ENCODE results near the gene CDC42BPA.
A peak's percentile ranks its signal among the peaks of the same experiment; 100 is the strongest.
"Not testable (repeated sequence)": the region's sequence is repeated elsewhere in the genome, so short reads cannot be mapped to it uniquely, and the experiment has no call there.

The CDC42BPA gene

DNA sequence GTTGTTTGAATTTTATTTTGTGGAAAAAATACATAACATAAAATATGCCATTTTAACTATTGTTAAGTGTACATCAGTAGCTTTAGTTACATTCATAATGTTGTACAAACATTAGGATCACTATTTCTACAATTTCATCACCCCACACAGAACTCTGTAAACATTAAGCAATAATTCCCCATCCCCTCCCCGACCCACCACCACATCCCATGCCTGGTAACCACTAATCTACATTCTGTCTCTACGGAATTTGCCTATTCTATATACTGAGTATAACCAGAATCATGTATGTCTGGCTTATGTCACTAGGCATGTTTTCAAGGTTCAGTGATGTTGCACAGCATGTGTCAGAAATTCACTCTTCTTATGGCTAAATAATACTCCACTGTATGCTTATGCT is 47.7 kb downstream of the CDC42BPA start:
- FAIRE-seq (no peak), DNase-seq (ENCODE audit: insufficient read length, low spot score) (no peak)

- no peak for FAIRE-seq
Observed at GRCh38 chr1:227268943-227269342, 49.3 kb downstream of the CDC42BPA start.

GRCh38 chr1:227265891-227266290 is 52.4 kb downstream of the CDC42BPA start:
- no peak for FAIRE-seq
- DNase-seq (ENCODE audit: insufficient read length, low spot score) = no peak

More at GRCh38 chr1:227268943-227269342, 49.3 kb downstream of the CDC42BPA start:
- DNase-seq (ENCODE audit: insufficient read length, low spot score) = no peak

GRCh38 chr1:227263869-227264268 is 54.4 kb downstream of the CDC42BPA start:
- no peak for DNase-seq (ENCODE audit: insufficient read length, low spot score)
- no peak for FAIRE-seq

GRCh38 chr1:227261501-227261900 is 56.8 kb downstream of the CDC42BPA start:
- FAIRE-seq = no peak
- no peak for DNase-seq (ENCODE audit: insufficient read length, low spot score)

DNA sequence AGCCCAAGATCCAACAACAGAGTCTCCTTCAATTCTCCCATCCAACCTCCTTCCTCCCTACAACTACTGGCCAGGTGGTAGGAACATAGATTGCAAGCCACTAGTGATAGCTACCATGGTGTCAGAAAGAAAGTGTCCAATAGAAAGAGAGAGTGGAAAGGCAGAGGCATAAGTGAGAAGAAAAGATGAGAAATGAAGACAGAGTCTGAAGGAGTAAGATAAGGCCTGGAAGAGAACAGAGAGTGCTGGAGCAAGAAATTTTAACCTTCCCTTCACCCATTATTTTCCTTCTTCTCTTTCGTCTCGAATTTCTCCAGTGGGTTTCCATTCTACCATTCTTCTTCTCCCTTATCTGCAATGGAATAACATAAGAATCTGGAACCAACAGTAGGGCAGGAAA is 57.9 kb downstream of the CDC42BPA start:
- FAIRE-seq (no peak), DNase-seq (ENCODE audit: insufficient read length, low spot score) (no peak)

DNA sequence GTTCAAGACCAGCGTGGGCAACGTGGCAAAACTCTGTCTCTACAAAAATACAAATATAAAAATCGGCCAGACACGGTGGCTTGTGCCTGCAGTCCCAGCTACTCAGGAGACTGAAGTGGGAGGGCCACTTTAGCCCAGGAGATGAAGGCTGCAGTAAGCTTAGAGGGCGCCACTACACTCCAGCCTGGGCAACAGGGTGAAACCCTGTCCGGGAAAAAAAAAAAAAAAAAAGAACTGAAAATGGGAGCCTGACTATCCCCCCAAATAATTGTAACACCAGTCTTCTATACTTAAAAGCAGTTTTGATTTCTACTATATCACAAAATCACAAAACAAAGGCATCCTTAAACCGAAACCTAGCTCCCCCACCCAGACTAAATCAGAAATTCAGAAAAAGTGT is 60.3 kb downstream of the CDC42BPA start:
- FAIRE-seq (no peak), DNase-seq (ENCODE audit: insufficient read length, low spot score) (no peak)

DNA sequence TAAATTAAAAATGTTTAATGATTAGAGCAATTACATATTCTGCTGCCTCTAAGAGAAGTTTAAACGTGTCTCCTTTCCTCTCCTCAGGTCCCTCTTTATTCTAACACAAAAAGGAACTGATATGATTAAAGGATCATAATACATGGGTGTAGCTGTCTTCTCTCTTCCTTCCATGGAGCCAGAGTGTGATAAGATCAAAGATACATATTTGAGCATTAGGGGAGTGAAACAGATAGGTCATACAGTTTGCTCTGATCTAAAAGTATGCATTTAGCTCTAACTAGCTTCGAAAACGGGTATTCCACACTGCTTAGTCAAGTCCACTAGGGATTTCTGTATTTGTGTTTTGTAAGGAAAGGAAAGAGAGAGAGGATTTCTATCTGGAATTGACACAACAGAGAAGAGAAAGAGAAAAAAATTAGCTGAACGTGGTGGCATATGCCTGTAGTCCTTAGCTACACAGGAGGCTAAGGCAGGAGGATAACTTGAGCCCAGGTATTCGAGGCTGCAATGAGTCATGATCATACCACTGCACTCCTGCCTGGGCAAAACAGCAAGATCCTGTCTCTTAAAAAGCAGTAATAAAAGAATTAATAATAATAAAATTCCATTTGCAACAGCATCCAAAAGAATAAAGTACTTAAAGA is 63.1 kb downstream of the CDC42BPA start:
- no peak for FAIRE-seq

GRCh38 chr1:227253065-227253464 is 65.2 kb downstream of the CDC42BPA start:
- FAIRE-seq = no peak
- no peak for DNase-seq (ENCODE audit: insufficient read length, low spot score)

More for the DNA sequence above, 63.1 kb downstream of the CDC42BPA start:
- DNase-seq (ENCODE audit: insufficient read length, low spot score) = no peak

DNA sequence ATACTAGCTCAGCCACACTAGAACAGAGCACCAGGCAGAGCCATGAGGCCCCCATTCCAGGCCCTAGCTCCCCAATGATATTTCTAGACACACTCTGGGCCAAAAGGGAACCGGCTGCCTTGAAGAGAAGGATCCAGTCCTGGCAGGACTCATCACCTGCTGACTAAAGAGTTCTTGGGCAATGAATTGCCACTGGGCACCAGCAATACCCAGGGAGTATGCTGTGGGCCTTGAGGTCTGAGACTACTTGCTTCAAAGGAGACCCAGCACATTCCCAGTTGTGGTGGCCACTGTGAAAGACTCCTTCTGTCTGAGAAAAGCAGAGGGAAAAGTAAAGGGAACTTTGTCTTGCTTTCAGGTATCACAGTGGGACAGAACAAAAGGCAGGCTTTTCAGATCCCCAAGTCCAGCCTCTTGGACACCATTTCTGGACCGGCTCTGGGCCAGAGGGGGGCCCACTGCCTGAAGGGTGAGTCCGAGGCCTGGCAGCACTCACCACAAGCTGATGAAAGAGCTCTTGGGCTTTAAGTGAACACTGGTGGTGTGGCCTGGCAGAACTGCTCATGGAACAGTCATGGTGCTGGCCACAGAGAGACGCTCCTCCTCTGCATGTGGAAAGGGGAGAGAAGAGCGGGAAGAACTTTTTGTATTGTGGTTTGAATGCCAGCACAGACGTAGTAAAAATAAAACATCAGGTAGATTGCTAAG is 72.5 kb downstream of the CDC42BPA start:
- FAIRE-seq (no peak), DNase-seq (ENCODE audit: insufficient read length, low spot score) (no peak)

DNA sequence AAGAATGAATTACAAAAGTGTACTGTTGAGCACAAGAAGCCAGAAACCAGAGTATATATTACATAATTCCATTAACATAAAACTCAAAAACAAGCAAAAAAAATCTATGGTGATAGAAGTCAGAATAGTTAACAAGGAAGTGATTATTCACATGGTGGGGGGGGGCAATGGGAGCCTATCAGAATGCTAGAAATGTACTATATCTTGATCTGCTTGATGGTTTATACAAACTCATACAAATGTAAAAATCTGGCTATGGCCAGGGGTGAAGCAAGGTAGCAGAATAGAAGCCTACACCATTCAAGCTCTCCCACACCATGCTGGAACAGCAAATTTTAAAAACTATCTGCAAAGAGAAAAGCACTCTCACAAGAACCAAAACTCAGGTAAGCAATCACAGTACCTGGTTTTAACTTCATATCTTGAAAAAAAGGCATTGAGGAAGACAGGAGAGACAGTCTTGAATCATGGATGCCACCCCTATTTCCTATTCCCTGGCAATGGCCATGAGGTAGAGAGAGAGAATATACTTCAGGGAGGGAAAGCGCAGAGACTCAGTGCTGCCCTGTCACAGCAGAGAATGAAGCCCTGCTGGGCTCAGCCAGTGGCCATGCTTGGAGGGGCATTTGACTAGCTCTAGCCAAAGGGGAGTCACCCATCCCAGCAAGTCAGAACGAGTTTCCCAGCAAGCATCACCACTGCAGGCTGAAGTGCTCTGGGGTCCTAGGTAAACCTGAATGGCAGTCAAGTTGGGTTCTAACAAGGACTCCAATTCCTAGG is 73.8 kb downstream of the CDC42BPA start:
- FAIRE-seq = no peak
- DNase-seq (ENCODE audit: insufficient read length, low spot score) = no peak

GRCh38 chr1:227242811-227243682 is 75.2 kb downstream of the CDC42BPA start:
- DNase-seq (ENCODE audit: insufficient read length, low spot score) (no peak), FAIRE-seq (no peak)

DNA sequence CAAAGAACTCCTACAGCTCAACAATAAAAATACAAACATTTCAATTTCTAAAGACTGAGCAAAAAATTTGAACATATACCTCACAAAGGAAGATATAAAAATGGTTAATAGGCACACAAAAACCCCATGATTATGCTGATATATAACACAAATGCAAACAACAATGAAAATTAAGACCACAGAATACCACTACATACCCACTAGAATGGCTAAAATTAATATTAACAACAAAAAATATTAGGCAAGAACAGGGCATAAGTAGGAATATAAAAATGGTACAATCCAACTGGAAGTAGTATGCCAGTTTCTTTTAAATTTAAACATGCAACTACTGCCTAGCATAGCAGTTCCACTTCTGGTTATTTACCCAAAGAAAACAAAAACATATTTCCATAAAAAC is 77.3 kb downstream of the CDC42BPA start:
- FAIRE-seq (no peak), DNase-seq (ENCODE audit: insufficient read length, low spot score) (no peak)

- FAIRE-seq = no peak
- DNase-seq (ENCODE audit: insufficient read length, low spot score) = peak; percentile 86
Observed at GRCh38 chr1:227234998-227235405, 83.3 kb downstream of the CDC42BPA start.

DNA sequence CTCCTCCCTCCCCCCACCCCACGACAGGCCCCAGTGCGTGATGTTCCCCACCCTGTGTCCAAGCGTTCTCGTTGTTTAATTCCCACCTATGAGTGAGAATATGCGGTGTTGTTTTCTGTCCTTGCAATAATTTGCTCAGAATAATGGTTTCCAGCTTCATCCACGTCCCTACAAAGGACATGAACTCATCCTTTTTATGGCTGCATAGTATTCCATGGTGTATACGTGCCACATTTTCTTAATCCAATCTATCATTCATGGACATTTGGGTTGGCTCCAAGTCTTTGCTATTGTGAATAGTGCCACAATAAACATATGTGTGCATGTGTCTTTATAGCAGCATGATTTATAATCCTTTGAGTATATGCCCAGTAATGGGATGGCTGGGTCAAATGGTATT is 87.2 kb downstream of the CDC42BPA start:
- FAIRE-seq; DNase-seq (ENCODE audit: insufficient read length, low spot score): not testable (repeated sequence)

DNA sequence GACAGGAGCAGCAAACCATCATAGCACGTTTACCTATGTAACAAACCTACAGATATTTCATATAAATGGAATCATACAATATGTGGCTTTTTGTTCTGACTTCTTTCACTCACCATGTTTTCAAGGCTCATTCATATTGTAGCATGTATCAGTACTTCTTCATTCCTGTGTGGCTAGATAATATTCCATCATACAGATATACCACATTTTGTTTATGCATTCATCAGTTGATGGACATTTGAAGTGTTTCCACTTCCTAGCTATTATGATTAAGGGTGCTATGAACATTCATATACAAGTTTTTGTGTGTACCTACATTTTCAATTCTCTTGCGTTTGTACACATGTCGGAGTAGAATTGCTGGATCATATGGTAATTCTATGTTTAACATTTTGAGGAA is 90.1 kb downstream of the CDC42BPA start:
- DNase-seq (ENCODE audit: insufficient read length, low spot score) (no peak), FAIRE-seq (no peak)

DNA sequence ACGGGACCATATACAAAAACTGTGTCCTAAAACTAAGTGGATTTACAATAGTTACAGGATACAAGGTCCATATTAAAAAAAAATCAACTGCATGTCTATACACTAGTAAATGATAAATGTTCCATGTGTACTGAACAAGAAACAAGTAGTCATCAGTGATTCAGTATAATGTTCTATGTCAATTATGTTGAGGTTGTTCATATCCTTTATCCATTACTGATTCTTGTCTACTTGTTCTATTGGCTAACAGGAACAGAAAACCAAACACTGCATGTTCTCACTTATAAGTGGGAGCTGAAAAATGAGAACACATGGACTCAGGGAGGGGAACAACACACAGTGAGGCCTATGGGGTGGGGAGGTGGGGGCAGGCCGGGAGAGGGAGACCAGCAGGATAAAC is 90.5 kb downstream of the CDC42BPA start:
- no peak for FAIRE-seq
- no peak for DNase-seq (ENCODE audit: insufficient read length, low spot score)

- FAIRE-seq (no peak), DNase-seq (ENCODE audit: insufficient read length, low spot score) (peak; percentile 19)
Observed at GRCh38 chr1:227225715-227226346, 92.5 kb downstream of the CDC42BPA start.

DNA sequence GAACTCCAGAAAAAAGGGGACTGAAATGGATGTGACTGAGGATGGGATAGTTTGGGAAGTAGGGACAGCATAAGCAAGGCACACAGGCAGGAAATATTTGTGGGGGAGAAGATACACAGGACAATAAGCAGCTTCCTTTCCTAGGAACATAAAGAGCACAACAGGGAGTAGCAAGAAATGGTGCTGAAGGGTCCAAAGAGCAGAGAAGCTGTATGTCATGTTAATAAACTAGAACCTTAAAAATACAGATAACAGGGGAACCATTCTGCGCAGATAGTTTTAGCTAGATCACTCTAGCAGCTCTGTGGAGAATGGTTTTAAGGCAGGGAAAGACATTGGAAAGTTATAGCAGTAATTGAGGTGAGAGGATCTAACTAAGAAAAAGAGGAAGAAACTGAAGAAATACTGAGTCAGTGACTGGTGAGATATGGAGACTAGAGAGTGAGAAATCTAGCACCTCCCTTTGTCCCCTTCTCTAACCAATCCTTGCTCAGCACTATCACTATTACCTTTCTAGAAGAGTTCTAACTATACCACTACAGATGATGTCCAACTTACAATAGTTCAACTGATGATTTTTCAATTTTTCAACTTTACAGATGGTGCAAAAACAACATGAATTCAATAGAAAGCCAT is 95.0 kb downstream of the CDC42BPA start:
- DNase-seq (ENCODE audit: insufficient read length, low spot score) (no peak), FAIRE-seq (no peak)

Measured in HTR-8/SVneo (cell line).